Neural cell (in vitro differentiated cells): ENCODE measurements around the gene CST6.

ENCODE experiments used
- EZH2 ChIP-seq: fragments of 200-600, 300-800 bp; shearing (Covaris generic), sonication (generic); IDR thresholded peaks from 2 replicates; pipeline ENCODE4 v1.6.1; 2014; ENCODE audit warnings: antibody characterized with exemption, low read length, borderline replicate concordance, mild to moderate bottlenecking; ENCODE audit not compliant: insufficient read depth, poor library complexity, severe bottlenecking
- RAD21 ChIP-seq: fragments of 450-650 bp; conservative IDR thresholded peaks from 2 replicates; pipeline ENCODE4 v1.6.1; 2014; ENCODE audit warnings: antibody characterized with exemption, mild to moderate bottlenecking, moderate library complexity

GRCh38 chr11:66017321-66017720 lies 5.5 kb downstream of the CST6 start:
- TF ChIP-seq EZH2 (no peak), RAD21 (no peak)
